GM20000 (cell line): ENCODE results near the gene STOM.

ENCODE experiments used
- DNase-seq: peaks from one replicate; pipeline ENCODE4 v3.0.0; 2012; ENCODE audit warnings: low spot score
- CTCF ChIP-seq: IDR thresholded peaks from 2 replicates; pipeline ENCODE4 v1.5.1; 2012; ENCODE audit warnings: mild to moderate bottlenecking, control low read depth; ENCODE audit errors: extremely low read depth, missing control alignments

STOM gene

GRCh38 chr9:121319383-121319780, 50.7 kb downstream of the STOM start:
- TF ChIP-seq CTCF = no peak
- DNase-seq = no peak

GRCh38 chr9:121318631-121319382, 51.2 kb downstream of the STOM start:
- no peak for DNase-seq
- TF ChIP-seq CTCF = no peak

GRCh38 chr9:121317737-121318630, 52.1 kb downstream of the STOM start:
- TF ChIP-seq CTCF = no peak
- DNase-seq = no peak

- TF ChIP-seq CTCF = no peak
- DNase-seq = no peak
Observed at GRCh38 chr9:121316852-121317373, 53.1 kb downstream of the STOM start.

- DNase-seq = no peak
Observed at GRCh38 chr9:121316378-121316777, 53.7 kb downstream of the STOM start.

GRCh38 chr9:121313458-121314152, 56.4 kb downstream of the STOM start:
- no peak for TF ChIP-seq CTCF
- no peak for DNase-seq

More at GRCh38 chr9:121316378-121316777, 53.7 kb downstream of the STOM start:
- TF ChIP-seq CTCF = no peak
